HUDEP-2 (cell line): ENCODE results near the gene TRIM8.

Experiments
- DNase-seq, 76 experiments: peaks; one replicate each; lab custom pipeline; 2025; ENCODE audit not compliant: unreplicated experiment in 76 of 76; lab: John Stamatoyannopoulos, UW

Gene TRIM8

GRCh38 chr10:102648269-102648888, 4.1 kb downstream of the TRIM8 start:
- DNase-seq = no peak

GRCh38 chr10:102648889-102649796, 4.9 kb downstream of the TRIM8 start:
- DNase-seq = no peak

GRCh38 chr10:102649797-102650654, 5.7 kb downstream of the TRIM8 start:
- no peak for DNase-seq

- no peak for DNase-seq
These were observed 6.6 kb downstream of the TRIM8 start for GRCh38 chr10:102650655-102651454.

- DNase-seq = no peak
These were observed 7.3 kb downstream of the TRIM8 start for GRCh38 chr10:102651455-102652169.

GRCh38 chr10:102652170-102652916, 8.1 kb downstream of the TRIM8 start:
- DNase-seq = no peak

- no peak for DNase-seq
These were observed 8.8 kb downstream of the TRIM8 start for GRCh38 chr10:102653060-102653459.

GRCh38 chr10:102654566-102654965, 10.3 kb downstream of the TRIM8 start:
- no peak for DNase-seq

- no peak for DNase-seq
These were observed 10.7 kb downstream of the TRIM8 start for GRCh38 chr10:102654969-102655368.

GRCh38 chr10:102656026-102656425, 11.7 kb downstream of the TRIM8 start:
- no peak for DNase-seq

GRCh38 chr10:102656791-102657371, 12.6 kb downstream of the TRIM8 start:
- DNase-seq = no peak

GRCh38 chr10:102657451-102657850, 13.2 kb downstream of the TRIM8 start:
- DNase-seq = no peak

- DNase-seq = no peak
These were observed 13.9 kb downstream of the TRIM8 start for GRCh38 chr10:102657984-102658724.

GRCh38 chr10:102658802-102659201, 14.5 kb downstream of the TRIM8 start:
- DNase-seq = no peak

GRCh38 chr10:102660888-102661657, 16.8 kb downstream of the TRIM8 start:
- DNase-seq = peak in 55 of 76 experiments; percentile 13 to 73 (median 40)

- DNase-seq = no peak
These were observed 17.4 kb downstream of the TRIM8 start for GRCh38 chr10:102661658-102662028.

GRCh38 chr10:102665904-102666509, 21.7 kb downstream of the TRIM8 start:
- DNase-seq = no peak
